ENCODE data around the gene PRAME.
A peak's percentile ranks its signal among the peaks of the same experiment; 100 is the strongest.
"Not testable (repeated sequence)": the region's sequence is repeated elsewhere in the genome, so short reads cannot be mapped to it uniquely, and the experiment has no call there.

PRAME gene

GRCh38 chr22:22558972-22559603, at the start of gene PRAME:
Gene PRAME, minus strand, starts transcription at chr22:22559265. Its CDS starts 2,433 bp downstream, at chr22:22556832.
- no peak for FAIRE-seq

GRCh38 chr22:22608022-22608421, 49.0 kb upstream of the PRAME start:
- not testable (repeated sequence) for FAIRE-seq; DNase-seq (ENCODE audit: insufficient read length, low spot score)

More at GRCh38 chr22:22558972-22559603, at the start of gene PRAME:
- DNase-seq (ENCODE audit: insufficient read length, low spot score), result no peak

GRCh38 chr22:22605074-22605404, 46.0 kb upstream of the PRAME start:
- no peak for FAIRE-seq
- no peak for DNase-seq (ENCODE audit: insufficient read length, low spot score)

- DNase-seq (ENCODE audit: insufficient read length, low spot score), result no peak
- FAIRE-seq, result no peak
Observed at GRCh38 chr22:22604326-22605073, 45.4 kb upstream of the PRAME start.

GRCh38 chr22:22603470-22603947, 44.4 kb upstream of the PRAME start:
- FAIRE-seq (no peak), DNase-seq (ENCODE audit: insufficient read length, low spot score) (no peak)

GRCh38 chr22:22600531-22601261, 41.6 kb upstream of the PRAME start:
- no peak for DNase-seq (ENCODE audit: insufficient read length, low spot score)
- FAIRE-seq, result no peak

- FAIRE-seq (no peak), DNase-seq (ENCODE audit: insufficient read length, low spot score) (no peak)
Observed at GRCh38 chr22:22599248-22599647, 40.2 kb upstream of the PRAME start.

GRCh38 chr22:22598144-22598543, 39.1 kb upstream of the PRAME start:
- DNase-seq (ENCODE audit: insufficient read length, low spot score) (no peak), FAIRE-seq (no peak)

GRCh38 chr22:22595001-22595835, 36.2 kb upstream of the PRAME start:
- DNase-seq (ENCODE audit: insufficient read length, low spot score) (no peak), FAIRE-seq (no peak)

GRCh38 chr22:22593964-22594656, 35.0 kb upstream of the PRAME start:
- DNase-seq (ENCODE audit: insufficient read length, low spot score) (peak; percentile 37), FAIRE-seq (no peak)

GRCh38 chr22:22593250-22593649, 34.2 kb upstream of the PRAME start:
- FAIRE-seq, result no peak
- DNase-seq (ENCODE audit: insufficient read length, low spot score), result no peak

- no peak for DNase-seq (ENCODE audit: insufficient read length, low spot score)
- no peak for FAIRE-seq
Observed at GRCh38 chr22:22591348-22592299, 32.6 kb upstream of the PRAME start.

- no peak for DNase-seq (ENCODE audit: insufficient read length, low spot score)
- FAIRE-seq, result no peak
Observed at GRCh38 chr22:22590136-22590891, 31.2 kb upstream of the PRAME start.

- FAIRE-seq (no peak), DNase-seq (ENCODE audit: insufficient read length, low spot score) (no peak)
Observed at GRCh38 chr22:22588485-22589164, 29.6 kb upstream of the PRAME start.

- DNase-seq (ENCODE audit: insufficient read length, low spot score), result no peak
- FAIRE-seq, result no peak
Observed at GRCh38 chr22:22587577-22588188, 28.6 kb upstream of the PRAME start.

- FAIRE-seq (no peak), DNase-seq (ENCODE audit: insufficient read length, low spot score) (no peak)
Observed at GRCh38 chr22:22584722-22585121, 25.7 kb upstream of the PRAME start.

- no peak for DNase-seq (ENCODE audit: insufficient read length, low spot score)
- no peak for FAIRE-seq
Observed at GRCh38 chr22:22583030-22583429, 24.0 kb upstream of the PRAME start.

Data from HTR-8/SVneo (cell line).